HepG2 (cell line): ENCODE results near the gene CDC37. TPM values are rescaled to one million over a fixed set of nuclear protein-coding genes. Genes with fewer than 3 reads are reported as not detected.

ENCODE experiments used
- ATF1 ChIP-seq: IDR thresholded peaks from 2 replicates; pipeline ENCODE4 v1.6.1; 2016; ENCODE audit warnings: mild to moderate bottlenecking, control low read depth
- BORCS8-MEF2B ChIP-seq: sonication (generic); formaldehyde crosslinking; IDR thresholded peaks from 2 replicates; pipeline ENCODE4 v1.8.0; 2022; ENCODE audit warnings: mild to moderate bottlenecking, missing genetic modification reagents
- DNMT1 ChIP-seq: sonication (generic); formaldehyde crosslinking; IDR thresholded peaks from 2 replicates; pipeline ENCODE4 v1.5.1; 2020; ENCODE audit warnings: mild to moderate bottlenecking, missing genetic modification reagents
- DRAP1 ChIP-seq: IDR thresholded peaks from 2 replicates; pipeline ENCODE4 v1.6.1; 2016; ENCODE audit warnings: missing genetic modification reagents, missing compliant biosample characterization
- E2F5 ChIP-seq: sonication (generic); formaldehyde crosslinking; conservative IDR thresholded peaks from 2 replicates; pipeline ENCODE4 v1.4.0; 2020; ENCODE audit warnings: missing genetic modification reagents
- EEA1 ChIP-seq: sonication (generic); formaldehyde crosslinking; IDR thresholded peaks from 2 replicates; pipeline ENCODE4 v1.5.1; 2020; ENCODE audit warnings: mild to moderate bottlenecking, missing genetic modification reagents, borderline replicate concordance
- EED ChIP-seq: sonication (generic); formaldehyde crosslinking; IDR thresholded peaks from 2 replicates; pipeline ENCODE4 v1.5.0; 2020; ENCODE audit warnings: mild to moderate bottlenecking, missing genetic modification reagents
- ETV6 ChIP-seq: sonication (generic); formaldehyde crosslinking; conservative IDR thresholded peaks from 2 replicates; pipeline ENCODE4 v1.4.0; 2020; ENCODE audit warnings: missing genetic modification reagents
- FOXP1 ChIP-seq, 2 experiments: fragments of 450-650 bp in 1 of 2; IDR thresholded peaks; 2 replicates each; pipeline ENCODE4 v1.6.1; 2017 to 2018; ENCODE audit warnings: antibody characterized with exemption in 1 of 2
- HOXA7 ChIP-seq: sonication (generic); formaldehyde crosslinking; IDR thresholded peaks from 2 replicates; pipeline ENCODE4 v1.8.1; 2022; ENCODE audit warnings: mild to moderate bottlenecking, missing genetic modification reagents, moderate library complexity
- JARID2 ChIP-seq: sonication (generic); formaldehyde crosslinking; IDR thresholded peaks from 2 replicates; pipeline ENCODE4 v1.8.1; 2023; ENCODE audit warnings: missing genetic modification reagents, inconsistent platforms; ENCODE audit not compliant: insufficient replicate concordance
- MYC ChIP-seq: sonication (generic); formaldehyde crosslinking; IDR thresholded peaks from 2 replicates; pipeline ENCODE4 v1.9.0; 2021; ENCODE audit warnings: missing genetic modification reagents, borderline replicate concordance
- NFATC3 ChIP-seq: sonication (generic); formaldehyde crosslinking; IDR thresholded peaks from 2 replicates; pipeline ENCODE4 v1.5.1; 2020; ENCODE audit warnings: mild to moderate bottlenecking, missing genetic modification reagents
- NFKB2 ChIP-seq: sonication (generic); formaldehyde crosslinking; IDR thresholded peaks from 2 replicates; pipeline ENCODE4 v1.4.0; 2020; ENCODE audit warnings: missing genetic modification reagents, borderline replicate concordance
- NKX3-1 ChIP-seq: sonication (generic); formaldehyde crosslinking; IDR thresholded peaks from 2 replicates; pipeline ENCODE4 v1.5.0; 2020; ENCODE audit warnings: missing genetic modification reagents
- NONO ChIP-seq, 2 experiments: fragments of 450-650 bp in 1 of 2; sonication (generic) in 1 of 2; formaldehyde crosslinking in 1 of 2; IDR thresholded peaks in 1 of 2; conservative IDR thresholded peaks in 1 of 2; 2 replicates each; pipeline versions ENCODE4 v1.6.1 to v1.8.0; 2017 to 2022; ENCODE audit warnings: mild to moderate bottlenecking in 1 of 2, missing genetic modification reagents in 1 of 2, moderate library complexity in 1 of 2
- SRY ChIP-seq: sonication (generic); formaldehyde crosslinking; IDR thresholded peaks from 2 replicates; pipeline ENCODE4 v1.8.0; 2022; ENCODE audit warnings: mild to moderate bottlenecking, missing genetic modification reagents
- ZBTB20 ChIP-seq: sonication (generic); formaldehyde crosslinking; IDR thresholded peaks from 2 replicates; pipeline ENCODE4 v1.8.1; 2023; ENCODE audit warnings: missing genetic modification reagents, low read depth, mild to moderate bottlenecking, borderline replicate concordance
- ZBTB26 ChIP-seq: IDR thresholded peaks from 2 replicates; pipeline ENCODE4 v1.6.1; 2016; ENCODE audit warnings: missing compliant biosample characterization, missing genetic modification reagents, borderline replicate concordance
- ZFP41 ChIP-seq: sonication (generic); formaldehyde crosslinking; IDR thresholded peaks from 2 replicates; pipeline ENCODE4 v1.4.0; 2020; ENCODE audit warnings: mild to moderate bottlenecking, missing genetic modification reagents, borderline replicate concordance
- ZMAT5 ChIP-seq: sonication (generic); formaldehyde crosslinking; IDR thresholded peaks from 2 replicates; pipeline ENCODE4 v1.5.0; 2020; ENCODE audit warnings: mild to moderate bottlenecking, low read depth, missing genetic modification reagents, borderline replicate concordance
- ZNF3 ChIP-seq: IDR thresholded peaks from 2 replicates; pipeline ENCODE4 v1.7.0; 2017; ENCODE audit warnings: inconsistent platforms
- ZNF362 ChIP-seq: sonication (generic); formaldehyde crosslinking; IDR thresholded peaks from 2 replicates; pipeline ENCODE4 v1.4.0; 2020; ENCODE audit warnings: missing genetic modification reagents, mild to moderate bottlenecking, borderline replicate concordance
- ZNF737 ChIP-seq: sonication (generic); formaldehyde crosslinking; IDR thresholded peaks from 2 replicates; pipeline ENCODE4 v1.5.0; 2020; ENCODE audit warnings: missing genetic modification reagents, mild to moderate bottlenecking, borderline replicate concordance
- ZNF75D ChIP-seq: sonication (generic); formaldehyde crosslinking; IDR thresholded peaks from 2 replicates; pipeline ENCODE4 v1.8.1; 2023; ENCODE audit warnings: missing genetic modification reagents, mild to moderate bottlenecking, borderline replicate concordance
- polyA plus RNA-seq, 8 experiments: library from polyadenylated mRNA; depleted of rRNA in 3 of 8; stranded (reverse) in 7 of 8; unstranded in 1 of 8; fragments of >200 nt; fragmentation: Illumina TruSeq in 4 of 8; extraction: Trizol in 4 of 8; gene quantifications; 2 replicates each; pipeline versions ENCODE4 v1.2.1 to v1.2.3, GENCODE V29; 2011 to 2016; ENCODE audit warnings: low read depth in 4 of 8, missing spikeins in 1 of 8, mixed read lengths in 1 of 8; ENCODE audit not compliant: insufficient read depth in 1 of 8
- total RNA-seq, 5 experiments: library from RNA; depleted of rRNA; stranded (reverse); fragments of >200 nt; fragmentation: Illumina TruSeq; extraction: Trizol; gene quantifications; 2 replicates each; pipeline ENCODE4 v1.2.3, GENCODE V29; 2016; ENCODE audit warnings: low read depth in 1 of 5

CDC37 gene
- total and polyA plus RNA-seq, 2 of the 13 experiments (the other 11 are each of a cell fraction or from before 2014, with no cell fraction given): 158 to 177 TPM

GRCh38 chr19:10403137-10404021, at the start of gene CDC37 (continued):
- 0 out of 2 replicates have a peak, but pooled peaks have one; percentile 33 for TF ChIP-seq ETV6 (CRISPR knock-in tag)
- peak; percentile 66; the same call in 1 of the 2 replicates for TF ChIP-seq BORCS8-MEF2B
- peak; percentile 88 for TF ChIP-seq ATF1 (CRISPR knock-in tag)
- TF ChIP-seq ZNF737 (CRISPR knock-in tag): no peak
- no peak for TF ChIP-seq FOXP1 (IDR thresholded peaks at IDR 0.05)
- TF ChIP-seq FOXP1 (CRISPR knock-in tag; IDR thresholded peaks at IDR 0.05): no peak
- 0 out of 2 replicates have a peak, but pooled peaks have one; percentile 20 for TF ChIP-seq ZBTB20
- TF ChIP-seq ZNF3: no peak
- TF ChIP-seq ZNF362: no peak; the same call in 1 of the 2 replicates
- 0 out of 2 replicates have a peak, but pooled peaks have one; percentile 67 for TF ChIP-seq NFATC3 (CRISPR knock-in tag)
- TF ChIP-seq EEA1 (CRISPR knock-in tag): no peak
- TF ChIP-seq SRY (CRISPR knock-in tag): no peak
- no peak for TF ChIP-seq NONO (IDR thresholded peaks at IDR 0.05)
- TF ChIP-seq NONO (CRISPR knock-in tag; conservative IDR thresholded peaks at IDR 0.05): peak; percentile 53; the same call in 1 of the 2 replicates
- peak; percentile 75; the same call in 1 of the 2 replicates for TF ChIP-seq MYC
- peak; percentile 79 for TF ChIP-seq EED (CRISPR knock-in tag)
- no peak for TF ChIP-seq HOXA7
- no peak for TF ChIP-seq ZMAT5 (CRISPR knock-in tag)
- peak; percentile 83; the same call in 1 of the 2 replicates for TF ChIP-seq NFKB2
- peak; percentile 50 for TF ChIP-seq DRAP1 (CRISPR knock-in tag)
- 0 out of 2 replicates have a peak, but pooled peaks have one; percentile 35 for TF ChIP-seq ZBTB26
- 0 out of 2 replicates have a peak, but pooled peaks have one; percentile 69 for TF ChIP-seq E2F5 (CRISPR knock-in tag)
- TF ChIP-seq ZNF75D (CRISPR knock-in tag): no peak
- TF ChIP-seq ZFP41: 0 out of 2 replicates have a peak, but pooled peaks have one; percentile 16
- TF ChIP-seq DNMT1 (CRISPR knock-in tag): 0 out of 2 replicates have a peak, but pooled peaks have one; percentile 53
- no peak for TF ChIP-seq JARID2 (CRISPR knock-in tag)
- TF ChIP-seq NKX3-1 (CRISPR knock-in tag): 0 out of 2 replicates have a peak, but pooled peaks have one; percentile 42
